Astrocyte of the spinal cord (primary cell): ENCODE measurements around the gene UNC80.

Experiments
- DNase-seq: peaks from one replicate; pipeline ENCODE4 v3.0.0; 2011; ENCODE audit warnings: low read depth, low spot score
- H3K4me3 ChIP-seq: 2 replicates; pipeline ENCODE4 v1.5.1; 2011; ENCODE audit warnings: low read depth, mild to moderate bottlenecking, low read length, moderate library complexity
- CTCF ChIP-seq: IDR thresholded peaks from 2 replicates; pipeline ENCODE4 v1.5.1; 2012; ENCODE audit warnings: low read depth, mild to moderate bottlenecking, low read length, inconsistent platforms
- in situ Hi-C: cut with HindIII; loops from 2 replicates; pipeline ENCODE4 v1.10.0; 2017; ENCODE audit warnings: low sequenced_read_pairs

The UNC80 gene

GRCh38 chr2:209823484-209823883, 51.9 kb downstream of the UNC80 start:
- H3K4me3 ChIP-seq = no peak overlapping the region
- DNase-seq = no peak
- no peak for TF ChIP-seq CTCF
- in situ Hi-C loops = no loop called here

- TF ChIP-seq CTCF = no peak
- H3K4me3 ChIP-seq = no peak overlapping the region
- in situ Hi-C loops = no loop called here
- no peak for DNase-seq
Measured at GRCh38 chr2:209824391-209824790, 52.8 kb downstream of the UNC80 start.

GRCh38 chr2:209830722-209831465, 59.3 kb downstream of the UNC80 start:
- DNase-seq = no peak
- no peak for TF ChIP-seq CTCF
- in situ Hi-C loops = no loop called here
- no peak overlapping the region for H3K4me3 ChIP-seq

- no peak for TF ChIP-seq CTCF
- H3K4me3 ChIP-seq = no peak overlapping the region
- in situ Hi-C loops = no loop called here
- no peak for DNase-seq
Measured at GRCh38 chr2:209834767-209835166, 63.1 kb downstream of the UNC80 start.

DNA sequence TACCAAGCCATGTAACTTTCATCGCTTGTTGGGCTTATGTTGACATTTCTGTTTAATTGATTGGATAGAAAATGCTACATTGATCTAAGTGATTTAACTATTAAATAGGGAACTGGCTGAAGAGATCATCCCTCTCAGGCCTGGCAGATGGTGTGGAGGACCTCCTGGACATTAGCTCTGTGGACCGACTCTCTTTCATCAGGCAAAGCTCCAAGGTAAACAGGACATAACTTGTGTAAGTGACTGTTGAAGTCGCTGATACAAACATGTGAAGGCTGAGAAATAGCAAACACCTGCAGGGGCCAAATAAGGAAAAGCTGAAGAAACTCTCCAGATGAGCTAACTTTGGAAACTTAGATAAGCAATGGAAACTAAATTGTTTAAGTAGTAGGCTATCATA, 68.8 kb downstream of the UNC80 start:
- in situ Hi-C loops = no loop called here
- no peak for DNase-seq
- H3K4me3 ChIP-seq = no peak overlapping the region
- TF ChIP-seq CTCF = no peak

DNA sequence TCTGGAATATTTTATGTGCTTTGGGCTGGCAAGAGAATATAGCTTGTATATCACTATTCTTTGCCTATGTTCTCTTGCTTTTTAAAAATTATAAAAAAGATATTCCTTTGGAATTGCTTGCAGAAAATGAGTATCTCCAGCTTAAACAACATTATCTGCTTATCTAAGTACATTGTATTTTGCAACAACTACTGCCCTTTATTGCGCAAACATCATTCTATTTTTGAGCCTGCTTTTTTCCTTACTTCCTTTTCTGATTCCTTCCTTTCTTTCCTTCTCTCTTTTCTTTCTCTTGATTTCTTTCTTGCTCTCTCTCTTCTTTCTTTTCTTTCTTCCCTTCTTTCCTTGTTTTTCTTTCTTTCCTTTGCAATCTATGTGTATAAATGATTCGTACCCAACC, 74.0 kb downstream of the UNC80 start:
- no peak for TF ChIP-seq CTCF
- in situ Hi-C loops = no loop called here
- no peak overlapping the region for H3K4me3 ChIP-seq
- no peak for DNase-seq
